HepG2 (cell line): ENCODE data around the gene AHSP. TPM values are rescaled to one million over a fixed set of nuclear protein-coding genes. Genes with fewer than 3 reads are reported as not detected.
A peak's percentile ranks its signal among the peaks of the same experiment; 100 is the strongest.

Source experiments
- ATAC-seq: fragments of 200-7000 bp; cut with Tn5 transposase; 3 replicates; pipeline ENCODE4 v1.9.1; 2020; ENCODE audit warnings: mild to moderate bottlenecking, moderate library complexity
- BruUV-seq: library from RNA; stranded (reverse); fragments of 400-500 nt; replicated peaks from 2 replicates; lab custom pipeline; 2021; lab: Mats Ljungman, UMichigan
- CTCF ChIA-PET: fragments of 300-600 bp; formaldehyde crosslinking; extraction: SDS; loops from one replicate; lab custom pipeline; 2021; ENCODE audit warnings: low total read pairs, inconsistent platforms, low intra/inter-chr PET ratio; lab: Yijun Ruan, JAX
- POLR2A ChIA-PET: fragments of 350-600 bp; sonication (Branson Sonifier 250); formaldehyde crosslinking; loops from one replicate; lab custom pipeline; 2020; ENCODE audit warnings: antibody characterized with exemption, inconsistent platforms; lab: Yijun Ruan, JAX
- DNase-seq: peaks from one replicate; pipeline ENCODE4 v3.0.0-alpha.2; 2015; ENCODE audit warnings: low spot score
- FAIRE-seq: peaks from 3 replicates; lab custom pipeline; 2011; peaks lifted over from hg19 to GRCh38; lab: Jason Lieb, UNC
- H2AFZ ChIP-seq: one replicate; pipeline ENCODE4 v1.6.1; 2011; ENCODE audit warnings: low read length, inconsistent platforms
- H3K27ac ChIP-seq: fragments of 300-600 bp; 3 replicates; pipeline ENCODE4 v1.8.0; 2011; ENCODE audit warnings: mixed run types, mild to moderate bottlenecking, mixed read lengths, low read length, inconsistent platforms; ENCODE audit not compliant: insufficient read depth; ENCODE audit errors: extremely low read length
- H3K27me3 ChIP-seq, 2 experiments: fragments of 200-600 bp in 1 of 2; 2 replicates in 1 of 2; 3 replicates in 1 of 2; pipeline versions ENCODE4 v1.6.0 to v1.8.0; 2011; ENCODE audit warnings: low read length in 2 of 2, mild to moderate bottlenecking in 2 of 2, moderate library complexity in 2 of 2, inconsistent platforms in 1 of 2; ENCODE audit not compliant: insufficient read depth in 2 of 2, control insufficient read depth in 1 of 2
- H3K36me3 ChIP-seq, 2 experiments: fragments of 200-600 bp in 1 of 2; replicated peaks in 1 of 2; 2 replicates in 1 of 2; 3 replicates in 1 of 2; pipeline versions ENCODE4 v1.5.1 to v1.8.0; 2011; ENCODE audit warnings: low read length in 2 of 2, inconsistent platforms in 1 of 2; ENCODE audit not compliant: insufficient read depth in 2 of 2, control insufficient read depth in 1 of 2
- H3K4me1 ChIP-seq: 2 replicates; pipeline ENCODE4 v1.5.1; 2012; ENCODE audit warnings: low read length, inconsistent platforms; ENCODE audit not compliant: insufficient read depth
- H3K4me2 ChIP-seq: 2 replicates; pipeline ENCODE4 v1.6.0; 2011; ENCODE audit warnings: low read depth, low read length, inconsistent platforms
- H3K4me3 ChIP-seq, 3 experiments: fragments of 200-600 bp in 1 of 3; sonication (generic), shearing (Covaris generic) in 1 of 3; replicated peaks in 1 of 3; 2 replicates each; pipeline ENCODE4 v1.5.1; 2011 to 2016; ENCODE audit warnings: low read length in 3 of 3, inconsistent platforms in 2 of 3, low read depth in 2 of 3, mild to moderate bottlenecking in 2 of 3, control low read depth in 1 of 3, mixed read lengths in 1 of 3; ENCODE audit not compliant: insufficient read depth in 1 of 3
- H3K79me2 ChIP-seq: one replicate; pipeline ENCODE4 v1.6.1; 2011; ENCODE audit warnings: low read length, inconsistent platforms; ENCODE audit not compliant: insufficient read depth
- H3K9ac ChIP-seq: 2 replicates; pipeline ENCODE4 v1.6.0; 2011; ENCODE audit warnings: mild to moderate bottlenecking, low read depth, low read length, inconsistent platforms; ENCODE audit not compliant: insufficient read depth
- H3K9me3 ChIP-seq: 2 replicates; pipeline ENCODE4 v1.5.1; 2012; ENCODE audit warnings: mild to moderate bottlenecking, low read length
- H4K20me1 ChIP-seq: 2 replicates; pipeline ENCODE4 v1.6.0; 2011; ENCODE audit warnings: inconsistent platforms, mild to moderate bottlenecking, low read length, moderate library complexity; ENCODE audit not compliant: insufficient read depth
- ATM ChIP-seq: fragments of 450-650 bp; IDR thresholded peaks from 2 replicates; pipeline ENCODE4 v1.7.1; 2017; ENCODE audit warnings: mild to moderate bottlenecking, borderline replicate concordance
- CREM ChIP-seq, 2 experiments: sonication (generic) in 1 of 2; formaldehyde crosslinking in 1 of 2; IDR thresholded peaks; 2 replicates each; pipeline versions ENCODE4 v1.4.0 to v1.6.1; 2016 to 2020; ENCODE audit warnings: antibody characterized with exemption in 1 of 2, mild to moderate bottlenecking in 1 of 2, missing genetic modification reagents in 1 of 2
- FLYWCH1 ChIP-seq: sonication (generic); formaldehyde crosslinking; IDR thresholded peaks from 2 replicates; pipeline ENCODE4 v1.8.1; 2023; ENCODE audit warnings: mild to moderate bottlenecking, missing genetic modification reagents
- HNRNPK ChIP-seq: fragments of 200-400 bp; formaldehyde crosslinking; IDR thresholded peaks from 2 replicates; pipeline ENCODE4 v1.6.1; 2018; ENCODE audit warnings: low read length, low read depth, moderate library complexity, mild to moderate bottlenecking; ENCODE audit not compliant: poor library complexity, severe bottlenecking
- POGZ ChIP-seq: sonication (generic); formaldehyde crosslinking; IDR thresholded peaks from 2 replicates; pipeline ENCODE4 v1.4.0; 2020; ENCODE audit warnings: mild to moderate bottlenecking, missing genetic modification reagents
- ZNF788 ChIP-seq: sonication (generic); formaldehyde crosslinking; IDR thresholded peaks from 2 replicates; pipeline ENCODE4 v1.5.0; 2020; ENCODE audit warnings: mild to moderate bottlenecking, missing genetic modification reagents, borderline replicate concordance
- ZSCAN25 ChIP-seq: sonication (generic); formaldehyde crosslinking; IDR thresholded peaks from 2 replicates; pipeline ENCODE4 v1.8.0; 2022; ENCODE audit warnings: mild to moderate bottlenecking, missing genetic modification reagents
- in situ Hi-C: cut with HindIII; loops from 2 replicates; pipeline ENCODE4 v1.10.0; 2017; ENCODE audit warnings: low pct_unique_long_range_greater_than_20kb; ENCODE audit not compliant: extremely low pct_ligation_motif_present
- intact Hi-C: fragments of 100-400 bp; cut with micrococcal nuclease; formaldehyde crosslinking; loops from one replicate; pipeline ENCODE4 v1.10.0; 2022; ENCODE audit not compliant: unreplicated experiment
- polyA plus RNA-seq, 8 experiments: library from polyadenylated mRNA; depleted of rRNA in 3 of 8; stranded (reverse) in 7 of 8; unstranded in 1 of 8; fragments of >200 nt; fragmentation: Illumina TruSeq in 4 of 8; extraction: Trizol in 4 of 8; gene quantifications; 2 replicates each; pipeline versions ENCODE4 v1.2.1 to v1.2.3, GENCODE V29; 2011 to 2016; ENCODE audit warnings: low read depth in 4 of 8, missing spikeins in 1 of 8, mixed read lengths in 1 of 8; ENCODE audit not compliant: insufficient read depth in 1 of 8
- total RNA-seq, 5 experiments: library from RNA; depleted of rRNA; stranded (reverse); fragments of >200 nt; fragmentation: Illumina TruSeq; extraction: Trizol; gene quantifications; 2 replicates each; pipeline ENCODE4 v1.2.3, GENCODE V29; 2016; ENCODE audit warnings: low read depth in 1 of 5
- TF ChIP-seq, protein P1 (sequence below): sonication (generic); formaldehyde crosslinking; IDR thresholded peaks from 2 replicates; pipeline ENCODE4 v1.4.0; 2020; ENCODE audit warnings: missing genetic modification reagents
- TF ChIP-seq, protein P2 (sequence below): sonication (generic); formaldehyde crosslinking; IDR thresholded peaks from 2 replicates; pipeline ENCODE4 v1.4.0; 2020; ENCODE audit warnings: mild to moderate bottlenecking, missing genetic modification reagents

Gene AHSP
- total and polyA plus RNA-seq, 2 of the 13 experiments (the other 11 are each of a cell fraction or from before 2014, with no cell fraction given), result not detected

DNA sequence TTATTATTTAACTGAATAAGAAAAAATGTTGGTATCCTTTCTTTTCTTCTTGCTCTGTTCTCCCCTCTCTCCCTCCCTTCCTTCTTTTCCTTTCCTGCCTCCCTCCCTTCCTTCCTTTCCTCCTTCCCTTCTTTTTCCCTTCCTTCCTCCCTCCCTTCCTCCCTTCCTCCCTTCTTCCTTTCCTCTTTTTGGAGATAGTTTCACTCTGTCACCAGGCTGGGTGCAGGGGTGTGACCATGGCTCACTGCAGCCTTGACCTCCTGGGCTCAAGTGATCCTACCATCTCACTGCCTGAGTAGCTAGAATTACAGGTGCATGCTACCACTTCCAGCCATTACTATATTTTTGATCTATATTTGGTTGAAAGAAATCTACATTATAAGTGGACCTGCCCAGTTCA is 13.8 kb upstream of the AHSP start:
- peaks cover 0 to 6% of the 10 kb centered on the region in 2 experiments; a peak in 2 of 5 replicates for H3K27me3 ChIP-seq
- ATAC-seq (peak; percentile 19; the same call in 1 of the 3 replicates), FAIRE-seq (no peak), DNase-seq (no peak)
- POLR2A ChIA-PET, result interaction anchor here (1.3 kb wide), 1 partner anchor 378 kb away, joined by 3 read pairs; the partner anchor contains the start of gene PRSS8
- no peaks in the 10 kb centered on the region for H3K36me3 ChIP-seq
- in situ Hi-C loops (no loop called here), intact Hi-C loops (no loop called here)
- TF ChIP-seq, protein P1, sequence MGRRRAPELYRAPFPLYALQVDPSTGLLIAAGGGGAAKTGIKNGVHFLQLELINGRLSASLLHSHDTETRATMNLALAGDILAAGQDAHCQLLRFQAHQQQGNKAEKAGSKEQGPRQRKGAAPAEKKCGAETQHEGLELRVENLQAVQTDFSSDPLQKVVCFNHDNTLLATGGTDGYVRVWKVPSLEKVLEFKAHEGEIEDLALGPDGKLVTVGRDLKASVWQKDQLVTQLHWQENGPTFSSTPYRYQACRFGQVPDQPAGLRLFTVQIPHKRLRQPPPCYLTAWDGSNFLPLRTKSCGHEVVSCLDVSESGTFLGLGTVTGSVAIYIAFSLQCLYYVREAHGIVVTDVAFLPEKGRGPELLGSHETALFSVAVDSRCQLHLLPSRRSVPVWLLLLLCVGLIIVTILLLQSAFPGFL (CRISPR knock-in tag), result no peak
- TF ChIP-seq CREM (IDR thresholded peaks at IDR 0.05) (no peak), CREM (CRISPR knock-in tag; IDR thresholded peaks at IDR 0.05) (no peak), ATM (0 out of 2 replicates have a peak, but pooled peaks have one; percentile 43), ZSCAN25 (CRISPR knock-in tag) (peak; percentile 82), POGZ (CRISPR knock-in tag) (no peak), HNRNPK (peak; percentile 23), ZNF788 (CRISPR knock-in tag) (no peak), FLYWCH1 (no peak)
- TF ChIP-seq, protein P2, sequence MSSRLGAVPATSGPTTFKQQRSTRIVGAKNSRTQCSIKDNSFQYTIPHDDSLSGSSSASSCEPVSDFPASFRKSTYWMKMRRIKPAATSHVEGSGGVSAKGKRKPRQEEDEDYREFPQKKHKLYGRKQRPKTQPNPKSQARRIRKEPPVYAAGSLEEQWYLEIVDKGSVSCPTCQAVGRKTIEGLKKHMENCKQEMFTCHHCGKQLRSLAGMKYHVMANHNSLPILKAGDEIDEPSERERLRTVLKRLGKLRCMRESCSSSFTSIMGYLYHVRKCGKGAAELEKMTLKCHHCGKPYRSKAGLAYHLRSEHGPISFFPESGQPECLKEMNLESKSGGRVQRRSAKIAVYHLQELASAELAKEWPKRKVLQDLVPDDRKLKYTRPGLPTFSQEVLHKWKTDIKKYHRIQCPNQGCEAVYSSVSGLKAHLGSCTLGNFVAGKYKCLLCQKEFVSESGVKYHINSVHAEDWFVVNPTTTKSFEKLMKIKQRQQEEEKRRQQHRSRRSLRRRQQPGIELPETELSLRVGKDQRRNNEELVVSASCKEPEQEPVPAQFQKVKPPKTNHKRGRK, result peak; percentile 66
- no peaks in the 10 kb centered on the region for H4K20me1 ChIP-seq
- BruUV-seq, result no TSS peak
- no peak overlapping the region for H3K27ac ChIP-seq
- no peak overlapping the region for H2AFZ ChIP-seq
- no peaks in the 10 kb centered on the region for H3K79me2 ChIP-seq
- CTCF ChIA-PET, result no interaction called here
- no peak overlapping the region for H3K9ac ChIP-seq
- peaks cover 45% of the 10 kb centered on the region for H3K4me1 ChIP-seq
- no peak overlapping the region for H3K4me2 ChIP-seq
- no peaks in the 10 kb centered on the region for H3K9me3 ChIP-seq
- no peak overlapping the region for H3K4me3 ChIP-seq
